Measurements from ENCODE around the gene KAZN.

Gene KAZN

DNA sequence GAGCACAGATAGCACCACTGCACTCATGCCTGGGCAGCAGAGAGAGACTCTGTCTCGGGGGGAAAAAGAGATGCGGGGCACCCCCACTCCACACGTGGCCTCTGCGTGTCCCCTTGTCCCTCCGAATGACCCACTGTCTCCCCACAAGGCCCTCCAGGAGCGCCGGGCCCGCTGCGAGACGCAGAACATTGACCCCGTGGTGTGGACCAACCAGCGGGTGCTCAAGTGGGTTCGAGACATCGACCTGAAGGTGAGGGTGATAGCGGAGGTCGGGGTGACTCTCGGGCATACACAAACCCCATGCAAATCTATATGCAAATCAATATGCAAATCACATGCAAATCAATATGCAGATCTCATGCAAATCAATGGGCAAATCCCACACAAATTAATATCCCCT, 504.7 kb downstream of the KAZN start:
- DNase-seq: peak; percentile 58

DNA sequence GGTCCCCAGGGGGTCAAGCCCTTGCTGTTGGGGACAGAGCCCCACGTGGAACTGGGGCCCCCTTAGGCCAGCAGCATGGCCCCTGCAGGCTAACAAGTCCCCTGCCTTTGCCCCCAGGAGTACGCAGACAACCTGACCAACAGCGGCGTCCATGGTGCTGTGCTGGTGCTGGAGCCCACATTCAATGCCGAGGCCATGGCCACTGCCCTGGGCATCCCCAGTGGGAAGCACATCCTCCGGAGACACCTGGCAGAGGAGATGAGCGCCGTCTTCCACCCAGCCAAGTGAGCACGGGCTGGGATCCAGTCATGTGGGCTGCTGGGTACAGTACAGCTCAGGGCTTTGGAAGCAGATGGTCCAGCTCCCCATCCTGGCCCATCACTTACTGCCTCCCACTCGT, 505.4 kb downstream of the KAZN start:
- DNase-seq: peak; percentile 45

DNA sequence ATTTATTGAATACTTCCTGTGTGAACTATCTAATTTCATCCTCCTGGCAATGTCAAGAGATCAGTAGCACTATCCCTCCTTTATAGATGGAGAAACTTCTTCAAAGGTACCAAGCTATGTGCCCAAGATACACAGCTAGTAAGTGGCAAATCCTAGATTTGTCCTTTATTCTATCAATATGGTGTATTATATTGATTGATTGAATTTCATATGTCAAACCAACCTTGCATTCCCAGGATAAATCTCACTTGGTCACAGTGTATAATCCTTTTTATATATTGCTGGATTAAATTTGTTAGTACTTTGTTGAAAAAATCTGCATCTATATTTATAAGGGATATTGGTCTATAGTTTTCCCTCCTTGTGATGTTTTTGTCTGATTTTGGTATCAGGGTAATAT, 506.3 kb downstream of the KAZN start:
- DNase-seq: no peak

DNA sequence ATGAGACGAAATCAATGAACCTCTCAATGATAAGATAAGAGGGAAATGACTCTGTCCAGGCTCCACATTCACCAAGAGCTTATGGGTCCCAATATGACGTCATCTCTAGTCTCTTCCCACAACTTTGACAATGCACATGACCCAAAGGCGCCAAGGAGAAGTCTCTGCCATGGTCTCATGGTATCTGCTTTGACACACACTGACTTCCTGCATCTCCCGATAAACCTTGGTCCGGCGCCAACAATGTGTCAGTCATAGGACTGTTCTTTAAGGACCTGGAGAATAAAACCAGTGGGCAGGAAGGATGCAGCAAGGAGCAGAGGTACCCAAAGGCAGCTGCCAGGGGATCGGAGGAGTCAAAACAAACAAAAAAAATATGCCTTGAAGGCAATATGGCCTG, 508.1 kb downstream of the KAZN start:
- DNase-seq: peak; percentile 36

DNA sequence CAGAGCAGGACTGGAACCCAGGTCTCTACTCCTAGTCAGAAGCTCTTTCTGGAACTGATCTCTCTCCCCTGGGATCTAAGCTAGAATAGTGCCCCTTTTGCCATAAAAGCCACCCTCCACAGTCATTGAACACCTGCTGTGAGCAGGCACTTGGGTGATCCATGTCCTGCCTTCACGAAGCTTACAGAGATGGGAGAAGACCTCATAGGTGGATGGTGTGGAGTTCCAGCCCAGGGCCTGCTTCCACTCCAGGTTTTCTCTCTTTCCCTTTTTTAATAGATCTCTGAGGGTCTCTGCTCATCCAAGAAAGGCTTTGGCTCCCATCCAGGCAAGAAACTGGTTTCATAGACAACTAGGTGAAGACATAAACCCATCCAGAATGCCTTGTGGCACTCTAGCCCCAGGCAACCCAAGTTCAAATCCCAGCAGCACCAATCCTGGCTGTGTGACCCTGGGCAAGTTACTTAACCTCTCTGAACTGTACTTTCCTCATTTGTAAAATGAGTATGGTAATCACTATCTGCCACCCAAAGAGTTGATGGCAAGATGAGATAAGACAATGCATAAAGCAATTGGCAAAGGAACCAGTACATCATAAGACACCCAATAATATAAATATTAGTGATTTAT, 508.7 kb downstream of the KAZN start:
- peak; percentile 24 for DNase-seq

DNA sequence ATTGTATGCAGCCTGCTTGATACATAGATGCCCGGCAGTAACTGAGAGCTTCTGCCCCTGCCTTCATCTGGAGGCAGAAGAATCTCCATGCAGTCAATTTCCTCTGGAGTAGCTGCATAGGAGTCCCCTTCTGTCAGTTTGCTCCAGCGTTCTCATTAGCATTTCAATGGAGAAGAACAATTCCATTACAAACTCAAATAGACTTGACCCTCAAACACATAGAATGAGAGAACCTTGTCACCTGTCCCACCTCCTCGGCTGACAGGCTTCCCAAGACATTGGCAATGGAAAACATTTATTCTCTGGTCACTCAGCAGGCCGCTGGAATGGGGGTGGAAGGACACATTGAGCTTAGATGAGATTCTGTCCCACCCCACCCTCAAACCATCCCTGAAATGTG, 509.4 kb downstream of the KAZN start:
- no peak for DNase-seq

DNA sequence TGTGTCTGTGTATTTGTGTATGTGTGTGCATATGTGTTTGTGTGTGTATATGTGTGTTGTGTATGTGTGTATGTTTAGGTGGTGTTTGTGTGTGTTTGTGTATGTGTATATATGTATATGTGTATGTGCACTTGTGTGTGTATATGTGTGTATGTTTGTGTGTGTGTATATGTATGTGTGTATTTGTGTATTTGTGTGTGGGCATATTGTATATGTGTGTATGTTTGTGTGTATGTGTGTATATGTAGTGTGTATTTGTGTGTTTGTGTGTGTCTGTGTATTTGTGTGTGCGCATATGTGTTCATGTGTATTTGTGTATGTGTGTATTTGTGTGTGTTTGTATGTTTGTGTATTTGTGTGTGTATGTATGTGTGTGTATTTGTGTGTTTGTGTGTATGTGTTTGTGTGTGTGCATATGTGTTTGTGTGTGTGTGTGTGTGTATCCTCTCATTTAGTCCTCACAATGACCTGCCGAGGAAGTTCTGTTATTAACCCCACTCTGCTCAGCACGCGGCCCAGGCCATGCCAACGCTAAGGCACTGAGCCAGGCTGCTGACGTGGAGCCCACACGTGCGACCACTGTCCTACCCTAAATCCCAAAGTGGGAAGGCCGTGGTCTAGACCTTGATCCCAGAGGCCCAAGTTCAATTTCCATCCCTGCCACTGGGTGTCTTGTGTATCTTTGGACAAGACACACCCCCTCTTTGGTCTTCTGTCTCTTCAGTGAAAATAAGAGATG, 511.8 kb downstream of the KAZN start:
- peak; percentile 21 for DNase-seq

DNA sequence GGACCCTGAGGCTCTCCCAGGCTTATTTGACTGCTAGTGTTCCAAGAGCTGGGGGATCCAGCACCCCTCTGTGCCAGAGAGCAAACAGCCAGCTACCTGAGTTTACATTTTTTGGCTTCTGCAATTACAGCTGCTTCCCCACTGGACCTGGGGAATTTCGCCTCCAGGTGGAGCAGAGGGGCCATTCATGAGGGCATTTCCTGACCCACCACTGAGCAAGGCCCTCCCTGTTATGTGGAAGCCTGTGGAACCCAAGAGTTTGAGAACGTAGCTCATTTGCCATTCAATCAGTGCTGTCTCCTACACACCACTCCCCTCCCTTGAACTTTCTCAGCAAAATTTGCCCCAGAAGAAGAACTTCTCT, 512.4 kb downstream of the KAZN start:
- peak; percentile 16 for DNase-seq

DNA sequence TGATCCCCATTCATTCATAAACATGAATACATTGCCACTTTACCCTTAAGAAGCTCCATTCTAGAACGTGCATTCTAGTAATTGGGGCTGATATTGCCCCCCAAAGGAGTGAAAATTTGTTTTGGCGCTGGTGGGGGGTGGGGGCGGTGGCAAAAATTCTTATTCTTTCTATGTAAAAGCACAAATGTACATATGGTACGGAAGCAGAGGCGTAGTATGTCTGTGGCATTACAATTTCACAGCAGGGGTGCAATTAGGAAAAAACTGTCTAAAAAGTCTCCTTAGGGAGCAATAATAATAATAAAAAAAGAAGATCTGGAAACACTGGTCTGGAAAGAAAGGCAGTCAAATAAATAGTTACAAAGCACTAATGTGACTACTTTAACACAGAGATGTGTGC, 514.7 kb downstream of the KAZN start:
- DNase-seq: no peak

DNA sequence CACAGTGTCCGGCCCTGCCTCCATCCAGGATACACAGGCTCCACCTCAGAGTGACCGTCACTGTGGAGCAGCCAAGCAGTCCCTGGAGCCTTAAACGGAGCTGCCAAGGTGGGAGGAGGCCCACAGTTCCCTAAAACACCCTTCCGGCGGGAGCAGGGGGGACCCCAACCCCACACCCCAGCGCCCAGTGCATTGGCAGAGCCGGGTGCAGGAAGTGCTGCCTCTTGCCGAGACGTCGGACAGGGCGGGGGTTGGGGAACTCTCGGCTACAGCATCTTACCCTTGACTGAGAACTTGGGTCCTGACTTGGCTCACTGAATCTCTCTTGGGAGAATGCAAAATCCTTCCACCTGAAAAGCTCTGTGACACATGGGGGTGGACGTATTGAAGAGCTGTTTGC, 516.4 kb downstream of the KAZN start:
- no peak for DNase-seq

DNA sequence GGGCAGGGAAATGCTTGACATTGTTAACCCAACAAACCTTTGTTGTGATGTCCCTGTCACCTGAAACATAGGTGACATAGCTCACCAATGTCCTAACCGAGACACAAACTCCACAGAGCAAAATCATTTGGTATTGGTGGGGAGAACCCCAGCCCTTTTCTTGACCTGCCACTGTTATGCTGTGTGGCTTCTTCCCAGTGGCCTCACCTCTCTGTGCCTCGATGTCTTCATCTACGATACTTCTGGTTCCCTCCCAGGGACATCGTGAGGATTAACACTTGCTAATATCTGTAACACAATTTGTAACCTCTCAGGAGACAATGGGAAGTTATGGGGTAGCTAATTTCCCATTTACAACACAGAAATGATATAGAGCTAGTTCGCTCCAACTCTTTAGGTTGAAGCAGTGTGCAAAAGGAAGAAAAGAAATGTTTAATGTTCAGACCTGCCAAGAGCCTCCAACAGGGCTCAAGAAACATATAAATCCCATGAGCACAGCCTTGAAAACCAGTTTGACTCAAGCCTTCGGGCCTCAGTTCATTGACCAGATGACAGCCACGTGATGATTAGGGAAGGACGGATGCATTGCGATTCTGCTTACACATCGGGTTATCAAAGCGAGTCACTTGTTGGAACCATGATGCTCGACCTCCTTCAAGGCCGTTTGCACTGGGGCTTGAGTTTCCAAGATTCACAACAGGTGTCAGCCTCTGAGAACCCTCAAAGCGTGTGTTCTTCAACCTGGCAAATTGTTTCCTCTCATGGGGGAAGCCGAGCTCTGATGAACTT, 517.3 kb downstream of the KAZN start:
- DNase-seq: no peak

DNA sequence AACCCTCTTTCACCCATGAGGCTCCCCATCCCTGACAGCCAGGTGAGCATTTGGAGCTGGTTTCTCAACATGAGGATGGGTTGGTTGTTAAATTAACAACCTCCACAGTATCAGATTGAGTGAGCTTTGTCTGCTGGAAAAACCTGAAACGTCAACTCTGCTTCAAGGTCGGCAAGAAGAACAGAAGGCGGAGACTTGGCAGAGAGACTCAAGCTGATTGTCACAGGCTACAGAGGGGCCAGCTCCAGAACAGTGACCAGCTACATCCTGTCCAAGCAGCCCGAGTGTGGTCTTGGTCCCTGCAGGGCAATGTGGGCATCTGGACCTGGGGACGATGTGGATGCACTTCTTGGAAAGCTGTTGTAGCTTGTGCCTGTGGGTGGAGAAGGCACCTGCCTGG, 518.5 kb downstream of the KAZN start:
- no peak for DNase-seq

DNA sequence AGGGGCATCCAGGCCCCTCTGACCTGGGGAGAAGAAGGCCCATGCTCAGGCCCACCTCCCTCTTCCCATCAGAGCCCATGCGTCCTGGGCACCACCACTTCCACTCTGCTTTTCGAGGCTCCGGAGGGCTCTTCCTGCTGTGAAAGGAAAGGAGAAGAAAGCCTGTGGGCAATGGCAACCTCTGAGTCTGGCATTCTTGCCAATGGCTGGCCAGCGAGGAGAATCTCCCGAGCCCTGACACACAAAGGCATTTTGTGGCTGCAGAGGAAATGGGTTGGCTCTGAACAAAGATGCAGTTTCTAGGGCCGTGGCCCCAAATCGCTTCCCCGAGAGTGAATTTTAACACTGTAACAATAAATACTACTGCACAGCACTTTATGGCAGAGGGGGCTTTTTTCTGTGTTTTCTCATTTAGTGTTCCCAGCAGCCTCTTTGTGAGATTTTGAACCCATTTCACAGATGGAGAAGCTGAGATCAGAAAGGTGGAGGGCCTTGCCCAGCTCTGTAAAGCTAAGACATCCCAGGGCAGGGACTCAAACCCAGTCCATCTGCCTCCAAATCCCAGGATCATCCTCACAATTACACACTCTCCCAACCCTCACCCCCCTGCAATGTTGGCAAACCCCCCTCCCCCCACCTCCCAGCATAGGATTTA, 519.3 kb downstream of the KAZN start:
- no peak for DNase-seq

DNA sequence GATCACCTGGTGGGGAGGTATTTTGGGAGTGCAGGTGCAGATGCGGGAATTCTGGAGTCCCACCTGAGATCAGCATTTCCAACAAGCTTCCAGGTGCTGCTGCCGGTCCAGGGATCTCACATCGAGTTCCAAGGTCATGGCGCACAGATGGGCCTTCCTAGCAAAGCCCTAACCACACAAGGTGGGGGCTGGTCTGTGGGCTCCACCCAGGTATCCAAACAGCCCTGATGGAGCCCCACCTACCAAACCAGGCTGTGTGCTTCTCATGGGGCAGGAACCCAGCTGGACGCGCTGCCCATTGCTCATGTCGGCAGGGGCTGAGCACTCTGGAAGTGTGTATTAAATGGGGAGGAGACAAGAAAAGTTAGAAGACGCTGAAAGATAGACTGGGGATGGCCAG, 520.1 kb downstream of the KAZN start:
- no peak for DNase-seq

DNA sequence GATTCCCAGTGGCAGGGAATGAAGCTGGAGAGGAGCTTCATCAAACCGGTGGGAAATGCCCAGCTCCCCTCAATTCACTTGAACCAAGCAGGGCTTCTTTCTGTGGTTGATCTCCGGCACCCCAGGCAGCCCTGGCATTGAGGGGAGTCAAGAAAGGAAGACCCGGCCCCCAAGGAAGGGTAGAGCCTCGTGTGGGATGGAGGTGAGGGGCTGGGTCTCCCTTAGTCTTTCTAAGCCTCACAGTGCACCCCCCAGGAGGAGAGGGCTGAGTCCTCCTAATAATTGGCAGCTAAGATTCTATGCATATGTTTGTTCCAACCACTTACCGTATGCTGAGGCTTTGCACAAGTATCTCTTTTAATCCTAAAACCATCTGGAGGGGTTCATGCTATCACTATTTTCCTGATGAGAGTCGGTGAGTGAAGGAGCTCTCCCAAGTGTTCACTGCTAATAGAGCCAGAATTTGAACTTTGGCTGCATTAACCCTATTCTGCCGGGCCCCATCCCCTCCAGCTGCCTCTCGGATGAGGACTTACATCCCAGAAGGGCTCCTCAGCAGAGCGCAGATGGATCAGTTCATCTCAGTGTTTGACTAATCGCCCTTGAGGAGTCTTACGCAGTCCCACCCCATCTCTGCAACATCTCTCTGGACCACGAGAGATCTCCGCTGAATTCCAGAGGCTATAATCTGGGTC, 521.9 kb downstream of the KAZN start:
- no peak for DNase-seq

DNA sequence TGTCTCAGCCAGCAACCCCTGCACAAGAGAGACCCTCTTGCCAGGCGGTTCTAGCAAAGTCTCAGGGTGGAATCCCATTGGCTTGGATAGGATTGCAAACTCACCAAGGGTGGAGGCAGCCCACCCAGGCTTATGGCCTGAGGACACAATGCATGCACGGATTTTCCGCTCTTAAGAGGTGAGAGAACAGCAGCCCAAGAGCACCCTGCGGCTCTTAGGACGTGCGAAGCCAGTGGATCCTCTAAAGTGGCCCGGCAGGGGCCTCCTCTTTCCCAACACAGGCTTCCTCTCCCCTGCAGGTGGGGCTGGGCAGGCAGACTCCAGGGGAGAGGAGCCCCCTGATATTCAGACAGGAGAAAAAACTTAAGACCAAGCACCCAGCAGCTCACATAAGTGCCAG, 523.8 kb downstream of the KAZN start:
- no peak for DNase-seq

DNA sequence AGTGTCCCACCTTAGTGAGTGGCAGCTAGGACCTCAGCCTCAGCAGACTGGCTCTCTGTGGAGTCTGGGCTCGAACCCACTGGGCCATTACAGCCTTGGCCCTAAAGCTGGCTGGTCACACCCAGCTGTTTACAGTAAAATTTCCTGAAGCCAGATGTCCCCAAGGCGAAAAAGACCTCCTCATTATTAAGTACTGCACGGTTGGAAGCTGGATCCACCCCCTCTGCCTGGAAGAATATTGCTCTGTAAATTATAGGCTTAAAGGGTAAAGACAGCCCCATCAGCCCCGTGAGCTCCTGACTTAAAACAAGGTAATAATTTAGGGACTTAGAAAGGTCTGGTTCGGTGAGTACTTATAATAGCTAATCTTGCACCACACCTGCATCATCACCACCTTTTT, 524.8 kb downstream of the KAZN start:
- DNase-seq: no peak

DNA sequence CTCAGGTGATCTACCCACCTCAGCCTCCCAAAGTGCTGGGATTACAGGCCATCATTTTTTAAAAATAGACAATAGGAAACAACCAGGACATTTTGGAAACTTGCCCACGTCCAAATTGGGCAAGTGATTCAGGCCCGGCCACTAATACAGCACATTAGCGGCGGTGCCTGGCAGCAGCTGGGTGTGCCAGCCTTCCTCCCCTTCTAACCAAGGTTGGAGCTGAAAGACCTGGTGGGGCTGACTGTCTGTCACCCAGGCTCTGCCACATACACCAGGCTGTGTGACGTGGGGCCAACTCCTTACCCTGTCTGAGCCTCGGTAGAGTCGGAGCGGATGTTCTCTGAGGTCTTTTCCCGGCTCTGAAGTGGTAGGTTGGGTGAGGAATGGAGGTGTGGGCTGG, 525.4 kb downstream of the KAZN start:
- no peak for DNase-seq

DNA sequence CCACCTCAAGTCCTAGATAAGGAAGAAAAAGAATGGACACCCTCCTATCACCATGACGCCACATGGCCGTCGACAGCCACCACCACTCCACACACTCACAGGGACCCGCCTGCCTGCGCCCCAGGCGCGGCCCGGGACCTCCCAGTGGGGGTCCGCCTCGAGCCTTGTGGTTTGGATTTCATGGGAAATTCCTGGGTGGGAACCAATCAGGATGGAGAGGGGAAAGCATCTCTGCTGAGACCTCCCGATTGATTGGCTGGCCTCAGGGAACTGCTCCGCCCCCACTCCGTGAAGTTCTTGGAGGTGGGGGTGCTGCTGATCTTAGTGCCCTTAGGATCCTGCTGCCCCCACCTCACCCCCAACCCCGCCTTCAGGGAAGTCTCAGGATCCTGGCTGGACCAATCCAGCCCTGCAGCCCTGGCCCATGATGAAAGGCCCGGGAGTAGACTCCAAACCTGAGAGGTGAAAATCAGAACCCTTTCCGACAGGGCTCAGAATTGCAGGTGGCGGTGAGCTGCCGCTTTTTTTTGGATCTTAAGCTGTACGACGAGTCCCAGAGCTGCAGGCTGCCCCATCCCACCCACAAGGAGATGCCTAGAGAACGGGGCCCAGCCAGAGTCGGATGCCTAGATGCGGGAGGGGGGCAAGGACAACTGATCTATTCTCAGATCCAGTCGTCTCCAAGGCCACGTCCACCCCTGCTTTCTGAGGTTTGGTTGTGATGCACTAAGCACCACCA, 526.0 kb downstream of the KAZN start:
- DNase-seq: no peak

DNA sequence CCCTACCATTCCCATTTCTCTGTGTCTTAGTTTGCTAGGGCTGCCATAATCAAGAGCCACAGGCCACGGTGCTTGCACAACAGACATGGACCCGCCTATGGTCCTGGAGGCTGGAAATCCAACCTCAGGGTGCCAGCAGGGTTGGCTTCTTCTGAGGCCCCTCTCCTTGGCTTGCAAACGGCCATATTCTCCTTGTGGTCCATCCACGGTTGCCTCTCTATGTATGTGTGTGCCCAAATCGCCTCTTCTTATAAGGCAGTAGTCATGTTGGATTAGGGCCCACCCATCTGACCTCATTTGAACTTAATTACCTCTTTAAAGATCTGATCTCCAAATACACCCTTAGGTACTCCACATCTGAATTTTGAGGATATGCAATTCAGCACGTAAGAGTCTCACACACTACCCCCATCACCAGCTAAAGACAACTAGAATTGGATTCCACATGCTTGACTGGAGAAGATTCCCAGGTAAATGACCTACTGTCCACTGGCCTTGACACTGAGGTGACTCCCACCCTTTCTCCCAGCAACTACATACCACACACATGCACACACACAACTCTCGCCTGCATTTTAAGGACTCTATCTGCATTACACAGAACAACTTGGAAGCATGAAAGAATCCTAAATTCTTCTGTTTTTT, 526.7 kb downstream of the KAZN start:
- no peak for DNase-seq

DNA sequence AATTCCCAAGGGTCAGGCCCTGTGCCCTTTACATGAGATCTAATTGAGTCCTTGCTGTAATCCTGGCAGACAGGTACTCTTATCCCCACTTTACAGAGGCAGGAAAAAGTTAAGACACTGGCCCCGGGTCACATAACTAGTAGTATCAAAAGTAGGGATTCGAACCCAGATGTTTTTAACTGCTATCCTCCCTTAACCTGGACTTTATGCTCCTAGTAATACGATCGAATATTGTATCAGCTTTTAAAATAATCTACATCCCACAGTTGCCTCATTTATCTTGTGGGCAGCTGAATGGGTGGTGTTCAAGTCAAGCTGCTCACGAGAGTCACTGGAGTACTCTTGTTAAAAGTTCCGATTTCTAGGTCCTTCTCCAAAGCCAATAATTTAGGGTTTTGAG, 529.6 kb downstream of the KAZN start:
- DNase-seq: no peak
